ENCODE data around the gene RABGAP1L.

GRCh38 chr1:174535207-174535606 is 375.9 kb downstream of the RABGAP1L start:
- TF ChIP-seq, protein P1, sequence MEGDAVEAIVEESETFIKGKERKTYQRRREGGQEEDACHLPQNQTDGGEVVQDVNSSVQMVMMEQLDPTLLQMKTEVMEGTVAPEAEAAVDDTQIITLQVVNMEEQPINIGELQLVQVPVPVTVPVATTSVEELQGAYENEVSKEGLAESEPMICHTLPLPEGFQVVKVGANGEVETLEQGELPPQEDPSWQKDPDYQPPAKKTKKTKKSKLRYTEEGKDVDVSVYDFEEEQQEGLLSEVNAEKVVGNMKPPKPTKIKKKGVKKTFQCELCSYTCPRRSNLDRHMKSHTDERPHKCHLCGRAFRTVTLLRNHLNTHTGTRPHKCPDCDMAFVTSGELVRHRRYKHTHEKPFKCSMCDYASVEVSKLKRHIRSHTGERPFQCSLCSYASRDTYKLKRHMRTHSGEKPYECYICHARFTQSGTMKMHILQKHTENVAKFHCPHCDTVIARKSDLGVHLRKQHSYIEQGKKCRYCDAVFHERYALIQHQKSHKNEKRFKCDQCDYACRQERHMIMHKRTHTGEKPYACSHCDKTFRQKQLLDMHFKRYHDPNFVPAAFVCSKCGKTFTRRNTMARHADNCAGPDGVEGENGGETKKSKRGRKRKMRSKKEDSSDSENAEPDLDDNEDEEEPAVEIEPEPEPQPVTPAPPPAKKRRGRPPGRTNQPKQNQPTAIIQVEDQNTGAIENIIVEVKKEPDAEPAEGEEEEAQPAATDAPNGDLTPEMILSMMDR (IDR thresholded peaks at IDR 0.05; ENCODE audit: control extremely low read depth in 1 of 3, insufficient read depth in 1 of 3, low read depth in 1 of 3, low read length in 3 of 3), result no peak
- no peak for TF ChIP-seq MAX (IDR thresholded peaks at IDR 0.05)
- TF ChIP-seq RFX5 (IDR thresholded peaks at IDR 0.05; ENCODE audit: borderline replicate concordance, low read depth, low read length), result no peak
- TF ChIP-seq RBBP5 (IDR thresholded peaks at IDR 0.05; ENCODE audit: borderline replicate concordance, low read depth, low read length), result no peak
- TF ChIP-seq USF2 (IDR thresholded peaks at IDR 0.05; ENCODE audit: low read length), result no peak
- no peak for TF ChIP-seq SIN3A (conservative IDR thresholded peaks at IDR 0.05 in 1 of 2, IDR thresholded peaks at IDR 0.05 in 1 of 2; ENCODE audit: low read depth in 1 of 2, low read length in 2 of 2)
- no peak for TF ChIP-seq GTF2F1 (IDR thresholded peaks at IDR 0.05; ENCODE audit: borderline replicate concordance, low read depth, low read length)
- TF ChIP-seq NRF1 (IDR thresholded peaks at IDR 0.05; ENCODE audit: low read depth, low read length), result no peak

Measured in H1 (cell line).